ENCODE measurements around the gene SDHAF3. TPM values are rescaled to one million over a fixed set of nuclear protein-coding genes. Genes with fewer than 3 reads are reported as not detected.

Gene SDHAF3
- total and polyA plus RNA-seq, 2 donors (not counting 1 experiment from before 2014, with no cell fraction given): 7.5 to 20.2 TPM

DNA sequence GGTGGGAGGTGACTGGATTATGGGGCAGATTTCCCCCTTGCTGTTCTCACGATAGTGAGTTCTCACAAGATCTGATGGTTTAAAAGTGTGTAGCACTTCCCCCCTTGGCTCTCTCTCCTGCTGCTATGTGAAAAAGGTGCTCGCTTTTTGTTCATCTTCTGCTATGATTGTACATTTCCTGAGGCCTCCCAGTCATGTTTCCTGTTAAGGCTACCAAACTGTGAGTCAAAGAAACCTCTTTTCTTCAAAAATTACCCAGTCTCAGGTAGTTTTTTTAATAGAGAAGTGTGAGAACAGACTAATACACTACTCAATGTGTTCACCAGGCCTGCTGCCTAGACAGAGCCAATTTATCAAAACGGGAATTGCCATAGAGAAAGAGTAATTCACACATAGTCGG lies 49.7 kb downstream of the SDHAF3 start:
- H3K36me3 ChIP-seq (replicated peaks in 1 of 2; ENCODE audit: control extremely low read depth in 1 of 2, control insufficient read depth in 1 of 2, extremely low read depth in 1 of 2, insufficient read depth in 2 of 2, low read length in 1 of 2): peaks cover 2 to 7% of the 10 kb centered on the region in 2 experiments
- H3K27ac ChIP-seq (ENCODE audit: low read length in 2 of 2): no peak overlapping the region
- Mint-ChIP-seq H3K27ac (no peak overlapping the region), H3K9me3 (ENCODE audit: insufficient read depth) (no peaks in the 10 kb centered on the region), H3K4me1 (peaks cover 11% of the 10 kb centered on the region), H3K4me3 (no peak overlapping the region), H3K27me3 (no peaks in the 10 kb centered on the region)
- ATAC-seq (ENCODE audit: low read depth): no peak
- H2AFZ ChIP-seq (ENCODE audit: insufficient read depth, low read depth, low read length, poor library complexity, severe bottlenecking): no peak overlapping the region
- DNase-seq: no peak
- WGBS (ENCODE audit: insufficient coverage): no CpG with 5 or more reads among the region's 4 CpGs
- intact Hi-C loops (cut with micrococcal nuclease): no loop called here
- H3K9me3 ChIP-seq (ENCODE audit: control extremely low read depth in 1 of 3, control insufficient read depth in 2 of 3, insufficient read depth in 1 of 3, low read length in 2 of 3): peaks cover 0 to 6% (median 0%) of the 10 kb centered on the region in 3 donors
- no peak for TF ChIP-seq CTCF (IDR thresholded peaks at IDR 0.05)
- no peak for TF ChIP-seq EZH2 (IDR thresholded peaks at IDR 0.05; ENCODE audit: borderline replicate concordance, insufficient read depth, low read depth, low read length, poor library complexity, severe bottlenecking)
- no peak overlapping the region for H3K9ac ChIP-seq (ENCODE audit: low read length)
- H4K20me1 ChIP-seq (ENCODE audit: control insufficient read depth, insufficient read depth, low read length, poor library complexity, severe bottlenecking): no peaks in the 10 kb centered on the region
- H3K27me3 ChIP-seq (replicated peaks in 1 of 4; ENCODE audit: control extremely low read depth in 1 of 4, control insufficient read depth in 3 of 4, insufficient read depth in 4 of 4, low read length in 3 of 4): no peaks in the 10 kb centered on the region
- ChIA-PET POLR2A (no interaction called here), CTCF (no interaction called here)
- no peak overlapping the region for H3K4me2 ChIP-seq (replicated peaks; ENCODE audit: low read depth, low read length, poor library complexity, severe bottlenecking)
- H3K79me2 ChIP-seq (ENCODE audit: control insufficient read depth, insufficient read depth, low read length): peaks cover 3% of the 10 kb centered on the region
- H3K4me3 ChIP-seq (ENCODE audit: control extremely low read depth in 1 of 5, extremely low read depth in 1 of 5, insufficient read depth in 1 of 5, low read depth in 2 of 5, low read length in 4 of 5): no peak overlapping the region
- H3K4me1 ChIP-seq (ENCODE audit: control insufficient read depth in 2 of 2, insufficient read depth in 2 of 2, low read length in 2 of 2): no peaks in the 10 kb centered on the region

GRCh38 chr7:97167749-97168148 lies 50.3 kb downstream of the SDHAF3 start:
- DNase-seq (no peak), ATAC-seq (ENCODE audit: low read depth) (no peak)
- ChIA-PET CTCF (no interaction called here), POLR2A (no interaction called here)
- H3K4me1 Mint-ChIP-seq: peaks cover 7% of the 10 kb centered on the region
- H3K4me1 ChIP-seq (ENCODE audit: control insufficient read depth in 2 of 2, insufficient read depth in 2 of 2, low read length in 2 of 2): no peaks in the 10 kb centered on the region
- intact Hi-C loops (cut with micrococcal nuclease): no loop called here
- H3K4me2 ChIP-seq (replicated peaks; ENCODE audit: low read depth, low read length, poor library complexity, severe bottlenecking): no peak overlapping the region
- no peak overlapping the region for H3K4me3 ChIP-seq (ENCODE audit: control extremely low read depth in 1 of 5, extremely low read depth in 1 of 5, insufficient read depth in 1 of 5, low read depth in 2 of 5, low read length in 4 of 5)
- peaks cover 2 to 7% of the 10 kb centered on the region in 2 experiments for H3K36me3 ChIP-seq (replicated peaks in 1 of 2; ENCODE audit: control extremely low read depth in 1 of 2, control insufficient read depth in 1 of 2, extremely low read depth in 1 of 2, insufficient read depth in 2 of 2, low read length in 1 of 2)
- no peaks in the 10 kb centered on the region for H3K27me3 ChIP-seq (replicated peaks in 1 of 4; ENCODE audit: control extremely low read depth in 1 of 4, control insufficient read depth in 3 of 4, insufficient read depth in 4 of 4, low read length in 3 of 4)
- no peak overlapping the region for H3K9ac ChIP-seq (ENCODE audit: low read length)
- H3K27me3 Mint-ChIP-seq: no peaks in the 10 kb centered on the region
- H3K27ac ChIP-seq (ENCODE audit: low read length in 2 of 2): no peak overlapping the region
- H3K9me3 ChIP-seq (ENCODE audit: control extremely low read depth in 1 of 3, control insufficient read depth in 2 of 3, insufficient read depth in 1 of 3, low read length in 2 of 3): peaks cover 0 to 6% (median 0%) of the 10 kb centered on the region in 3 donors
- no peak overlapping the region for H2AFZ ChIP-seq (ENCODE audit: insufficient read depth, low read depth, low read length, poor library complexity, severe bottlenecking)
- peaks cover 3% of the 10 kb centered on the region for H3K79me2 ChIP-seq (ENCODE audit: control insufficient read depth, insufficient read depth, low read length)
- no peaks in the 10 kb centered on the region for H4K20me1 ChIP-seq (ENCODE audit: control insufficient read depth, insufficient read depth, low read length, poor library complexity, severe bottlenecking)
- H3K9me3 Mint-ChIP-seq (ENCODE audit: insufficient read depth): no peaks in the 10 kb centered on the region
- no peak for TF ChIP-seq CTCF (IDR thresholded peaks at IDR 0.05)
- no peak overlapping the region for H3K27ac Mint-ChIP-seq
- no peak overlapping the region for H3K4me3 Mint-ChIP-seq
- 86% methylated on average over 3 of the region's 3 CpGs for WGBS (ENCODE audit: insufficient coverage)
